ENCODE measurements around the gene PKN1. TPM values are rescaled to one million over a fixed set of nuclear protein-coding genes. Genes with fewer than 3 reads are reported as not detected.

PKN1 gene
- 153 and 164 TPM in 2 replicates for total RNA-seq

DNA sequence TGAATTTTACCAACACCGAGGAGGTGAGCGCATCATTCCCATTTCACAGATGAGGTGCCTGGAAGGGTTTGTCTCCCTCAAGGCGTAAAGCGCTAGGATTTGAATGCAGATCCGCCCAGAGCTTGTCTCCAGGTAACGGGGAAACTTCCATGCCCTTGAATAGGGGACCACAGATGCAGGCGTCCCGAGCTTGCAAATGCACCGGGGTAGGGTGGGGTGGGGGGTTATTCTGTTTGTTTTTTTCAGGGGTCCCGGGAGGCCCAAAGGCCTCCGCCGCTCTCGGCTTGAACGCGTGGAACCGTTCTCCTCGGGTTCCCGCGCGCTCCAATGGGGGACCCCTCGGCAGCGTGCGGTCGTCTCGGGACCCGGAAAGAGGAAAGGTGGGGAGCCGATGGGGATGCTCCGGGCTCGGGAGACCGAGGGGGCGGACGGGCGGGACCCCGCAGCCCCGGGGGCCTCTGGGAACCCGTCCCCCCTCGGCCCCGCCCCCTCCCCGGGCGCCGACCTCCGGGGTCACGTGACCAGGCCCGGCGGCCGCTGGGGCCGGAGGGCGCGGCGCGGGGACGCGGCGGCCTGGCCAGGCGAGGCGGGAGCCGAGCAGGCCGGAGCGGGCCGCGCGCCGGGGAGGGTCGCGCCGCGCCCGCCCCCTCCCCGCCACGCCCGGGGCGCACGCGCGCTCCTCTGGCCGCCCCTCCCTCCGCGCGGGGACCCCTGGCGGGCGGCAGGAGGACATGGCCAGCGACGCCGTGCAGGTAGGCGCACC, at the start of gene PKN1:
Gene PKN1 (plus strand): TSS at position 516 of the 763 bp plus-strand sequence. CDS start 216 bp downstream, at position 732.
- TF ChIP-seq, protein P1, sequence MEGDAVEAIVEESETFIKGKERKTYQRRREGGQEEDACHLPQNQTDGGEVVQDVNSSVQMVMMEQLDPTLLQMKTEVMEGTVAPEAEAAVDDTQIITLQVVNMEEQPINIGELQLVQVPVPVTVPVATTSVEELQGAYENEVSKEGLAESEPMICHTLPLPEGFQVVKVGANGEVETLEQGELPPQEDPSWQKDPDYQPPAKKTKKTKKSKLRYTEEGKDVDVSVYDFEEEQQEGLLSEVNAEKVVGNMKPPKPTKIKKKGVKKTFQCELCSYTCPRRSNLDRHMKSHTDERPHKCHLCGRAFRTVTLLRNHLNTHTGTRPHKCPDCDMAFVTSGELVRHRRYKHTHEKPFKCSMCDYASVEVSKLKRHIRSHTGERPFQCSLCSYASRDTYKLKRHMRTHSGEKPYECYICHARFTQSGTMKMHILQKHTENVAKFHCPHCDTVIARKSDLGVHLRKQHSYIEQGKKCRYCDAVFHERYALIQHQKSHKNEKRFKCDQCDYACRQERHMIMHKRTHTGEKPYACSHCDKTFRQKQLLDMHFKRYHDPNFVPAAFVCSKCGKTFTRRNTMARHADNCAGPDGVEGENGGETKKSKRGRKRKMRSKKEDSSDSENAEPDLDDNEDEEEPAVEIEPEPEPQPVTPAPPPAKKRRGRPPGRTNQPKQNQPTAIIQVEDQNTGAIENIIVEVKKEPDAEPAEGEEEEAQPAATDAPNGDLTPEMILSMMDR (conservative IDR thresholded peaks at IDR 0.05; ENCODE audit: low read depth, low read length): no peak
- DNase-seq (ENCODE audit: low read depth): no peak
- peak within 1 kb of the TSS; percentile 71 for H3K4me3 ChIP-seq (ENCODE audit: low read depth, low read length)

DNA sequence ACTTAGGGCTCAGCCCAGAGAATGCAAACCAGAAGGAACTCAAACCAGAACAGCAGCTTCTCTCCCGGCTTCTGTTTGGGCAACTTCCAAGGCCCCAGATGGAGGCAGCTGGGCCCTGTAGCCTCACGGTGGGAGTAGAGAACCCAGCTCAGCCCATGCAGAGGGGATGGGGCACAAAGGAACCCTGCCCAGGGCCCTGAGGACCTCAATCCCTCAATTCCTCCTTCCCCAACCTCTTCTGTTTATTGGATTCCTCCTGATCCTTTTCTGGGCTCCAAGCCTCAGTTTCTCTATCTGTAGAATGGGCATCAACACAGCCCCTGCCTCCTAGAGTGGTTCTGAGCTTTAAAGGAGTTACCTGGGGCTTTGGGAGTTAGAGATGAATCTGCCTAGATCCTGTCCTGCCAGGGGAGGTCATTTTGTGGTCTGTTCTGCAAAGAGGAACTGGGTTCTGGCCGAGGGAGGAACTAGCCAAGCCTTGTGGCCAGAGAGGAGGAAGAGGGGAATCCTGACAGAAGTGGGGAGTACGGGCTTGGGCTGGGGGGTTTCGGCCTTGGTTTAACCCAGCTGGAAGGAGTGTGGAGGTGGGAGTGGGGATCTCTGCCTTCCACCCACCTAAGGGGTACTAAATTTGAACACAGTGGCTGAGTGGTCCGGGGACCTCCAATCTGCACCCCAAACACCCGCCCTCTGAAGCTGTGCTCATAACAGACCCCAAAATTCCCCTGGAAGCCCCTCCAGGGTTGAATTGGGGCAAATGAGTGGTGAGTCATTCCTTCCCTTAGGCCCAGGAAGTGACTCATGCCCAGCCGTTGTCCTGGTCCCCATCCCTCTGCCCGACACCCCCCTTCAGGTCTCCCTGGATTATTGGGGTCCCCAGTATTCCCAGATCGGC, 49.2 kb upstream of the PKN1 start:
- no peak for DNase-seq (ENCODE audit: low read depth)
- TF ChIP-seq, protein P1 (conservative IDR thresholded peaks at IDR 0.05; ENCODE audit: low read depth, low read length): no peak
- peak overlapping the region; percentile 21 for H3K4me3 ChIP-seq (ENCODE audit: low read depth, low read length)

DNA sequence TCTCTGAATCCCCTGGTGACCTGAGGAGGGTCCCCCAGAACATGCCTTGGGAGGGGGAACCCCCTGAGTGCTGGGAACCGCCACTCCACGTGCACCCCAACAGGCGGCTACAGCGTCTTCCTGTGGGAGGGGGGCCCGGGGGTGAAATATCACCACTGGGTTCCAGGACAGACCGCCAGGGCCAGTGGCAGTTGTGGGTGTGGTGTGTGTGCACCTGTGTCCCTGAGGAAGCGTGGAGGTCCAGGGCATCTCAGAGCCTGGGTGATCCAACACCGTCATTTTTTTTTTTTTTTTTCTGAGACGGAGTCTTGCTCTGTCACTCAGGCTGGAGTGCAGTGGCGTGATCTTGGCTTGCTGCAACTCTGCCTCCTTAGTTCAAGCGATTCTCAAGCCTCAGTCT, 47.6 kb upstream of the PKN1 start:
- DNase-seq (ENCODE audit: low read depth): no peak
- TF ChIP-seq, protein P1 (conservative IDR thresholded peaks at IDR 0.05; ENCODE audit: low read depth, low read length): no peak
- H3K4me3 ChIP-seq (ENCODE audit: low read depth, low read length): no peak overlapping the region

DNA sequence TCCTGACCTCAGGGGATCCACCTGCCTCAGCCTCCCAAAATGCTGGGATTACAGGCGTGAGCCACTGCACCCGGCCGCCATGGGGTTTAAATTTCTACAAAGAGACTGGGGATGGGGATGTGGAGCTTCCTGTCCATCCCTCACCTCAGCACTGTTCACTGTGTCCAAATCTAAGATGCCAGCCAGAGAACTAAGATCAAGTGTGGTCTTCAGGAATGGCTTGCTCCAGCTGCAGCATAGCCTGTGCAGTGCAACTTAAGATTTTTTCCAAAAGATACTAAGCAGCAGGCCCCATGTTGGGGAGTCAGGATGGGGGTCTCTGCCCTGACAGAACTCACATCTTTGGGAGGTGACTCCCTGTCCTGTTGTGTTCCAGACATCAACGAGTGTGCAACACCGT, 42.6 kb upstream of the PKN1 start:
- no peak overlapping the region for H3K4me3 ChIP-seq (ENCODE audit: low read depth, low read length)
- no peak for DNase-seq (ENCODE audit: low read depth)
- TF ChIP-seq, protein P1 (conservative IDR thresholded peaks at IDR 0.05; ENCODE audit: low read depth, low read length): no peak

DNA sequence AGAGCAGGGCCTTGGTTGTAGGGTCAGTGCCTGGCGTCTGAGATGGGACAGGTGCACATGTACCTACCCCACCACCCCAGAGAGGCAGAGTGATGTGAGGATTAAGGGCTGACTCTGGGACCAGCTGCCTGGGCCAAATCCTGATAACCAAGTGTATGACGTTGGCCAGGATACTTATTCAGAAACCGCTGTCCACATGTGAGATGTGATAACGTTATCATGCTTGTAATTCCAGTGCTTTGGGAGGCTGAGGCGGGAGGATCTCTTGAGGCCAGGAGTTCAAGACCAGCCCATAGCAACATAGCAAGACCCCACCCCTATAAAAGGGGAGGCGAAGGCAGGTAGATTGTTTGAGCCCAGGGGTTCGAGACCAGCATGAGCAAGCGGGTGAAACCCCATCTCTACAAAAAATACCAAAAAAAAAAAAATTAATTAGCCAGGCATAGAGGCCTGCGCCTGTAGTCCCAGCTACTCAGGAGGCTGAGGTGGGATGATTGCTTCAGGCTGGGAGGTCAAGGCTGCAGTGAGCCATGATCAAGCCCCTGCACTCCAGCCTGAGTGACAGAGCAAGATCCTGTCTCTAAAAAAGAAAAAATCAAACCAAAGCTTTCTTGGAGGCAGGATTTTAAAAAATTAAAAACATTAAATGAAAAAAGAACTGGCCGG, 41.8 kb upstream of the PKN1 start:
- TF ChIP-seq, protein P1 (conservative IDR thresholded peaks at IDR 0.05; ENCODE audit: low read depth, low read length): no peak
- H3K4me3 ChIP-seq (ENCODE audit: low read depth, low read length): no peak overlapping the region
- DNase-seq (ENCODE audit: low read depth): no peak

DNA sequence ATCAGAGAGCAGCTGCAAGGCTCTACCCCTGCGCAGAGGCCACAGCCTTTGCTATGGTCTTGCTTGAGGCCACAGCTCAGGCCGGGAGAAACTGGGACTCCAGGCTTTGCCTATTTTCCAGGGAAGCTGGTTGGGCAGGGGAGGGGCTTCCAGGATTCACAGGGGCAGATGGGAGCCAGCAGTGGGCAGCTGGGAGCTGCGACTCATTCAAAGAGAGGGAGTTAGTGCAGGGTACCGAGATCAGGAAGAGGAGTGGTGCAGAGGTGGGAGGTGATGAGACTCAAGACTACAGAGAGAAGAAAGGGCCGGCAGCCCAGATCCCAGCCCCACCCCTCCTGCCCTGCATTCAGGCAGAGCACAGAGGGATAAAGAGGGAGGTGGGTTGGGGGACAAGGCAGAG, 39.8 kb upstream of the PKN1 start:
- no peak overlapping the region for H3K4me3 ChIP-seq (ENCODE audit: low read depth, low read length)
- TF ChIP-seq, protein P1 (conservative IDR thresholded peaks at IDR 0.05; ENCODE audit: low read depth, low read length): no peak
- no peak for DNase-seq (ENCODE audit: low read depth)
